A375 (cell line): ENCODE measurements around the gene FIBIN. TPM values are rescaled to one million over a fixed set of nuclear protein-coding genes. Genes with fewer than 3 reads are reported as not detected.

Experiments used
- total RNA-seq: library from RNA; depleted of rRNA; stranded (reverse); fragments of >200 nt; shearing (Covaris generic); gene quantifications from 2 replicates; pipeline ENCODE4 v1.2.3, GENCODE V29; 2014; rRNA removed

The FIBIN gene
- not detected in 2 replicates for total RNA-seq

DNA sequence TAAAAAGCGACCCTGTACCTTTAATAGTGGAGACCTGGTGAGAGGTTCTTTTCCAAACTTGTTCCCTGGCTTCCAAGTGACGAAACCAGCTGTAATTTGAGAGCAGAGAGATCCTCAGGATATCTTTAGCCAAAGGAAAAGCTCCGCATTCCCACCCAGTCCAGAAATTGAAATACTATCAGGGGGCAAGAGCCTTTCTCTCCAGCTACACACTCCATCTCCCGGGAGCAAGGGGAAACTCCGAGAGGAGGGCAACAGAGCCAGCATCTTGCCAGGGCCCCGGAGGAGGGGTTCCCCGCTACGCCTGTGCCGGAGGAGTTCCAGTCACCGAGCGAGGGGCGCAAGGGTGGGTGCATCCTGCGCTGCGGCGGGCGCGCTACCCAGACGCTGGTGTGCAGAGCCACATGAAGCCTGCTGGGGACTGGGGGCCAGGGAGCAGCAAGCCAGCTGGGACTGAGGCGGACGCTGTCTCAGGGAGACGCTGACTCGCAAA is at the start of gene FIBIN:
FIBIN (plus strand) TSS at position 148 of the 493 bp plus-strand sequence. CDS start 415 bp downstream, outside the sequence.

DNA sequence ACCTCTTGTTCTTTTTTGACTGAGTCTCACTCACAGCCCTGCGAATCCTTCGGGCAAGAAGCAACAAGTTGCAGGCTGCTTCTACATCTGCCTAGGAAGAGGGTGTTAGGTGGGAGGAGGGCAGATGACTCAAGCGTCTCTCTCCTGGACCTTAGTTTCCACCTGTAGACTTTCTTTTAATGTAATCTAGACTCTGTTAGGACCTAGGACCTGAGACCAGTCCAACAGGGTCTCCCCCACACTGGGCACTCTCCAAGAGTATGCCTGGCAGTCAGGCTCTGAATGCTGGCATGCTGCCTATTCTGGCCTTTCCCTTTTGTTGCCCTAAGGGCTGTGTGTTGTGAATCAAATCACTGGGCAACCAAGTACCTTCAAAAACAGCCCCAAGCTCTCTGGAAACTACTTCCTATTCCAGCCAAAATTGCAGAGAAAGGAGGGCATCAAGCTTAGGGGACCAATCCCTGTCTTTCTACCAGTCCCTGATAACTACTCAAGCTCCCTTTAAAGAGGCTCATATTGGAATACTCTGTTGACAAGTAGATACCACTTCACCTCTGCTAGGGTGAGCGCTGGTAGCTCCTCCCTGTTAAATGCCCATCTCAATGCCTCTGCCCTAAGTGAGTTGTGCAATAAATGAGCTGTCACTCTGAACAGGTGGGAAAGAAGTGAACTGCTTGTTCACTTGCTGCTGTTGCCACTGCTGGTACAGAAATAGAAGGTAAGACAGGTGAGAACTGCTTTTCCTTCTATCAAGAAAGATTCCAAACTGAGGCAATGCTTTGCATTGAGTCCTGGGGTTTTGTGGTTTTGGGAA is 46.6 kb downstream of the FIBIN start, which contains the start of gene BBOX1:
BBOX1 (plus strand) TSS at position 514 of the 814 bp plus-strand sequence. CDS start 14,616 bp downstream, outside the sequence.

Other genes starting within 250 kb of the FIBIN start
- not detected in 2 replicates for gene BBOX1, start 46.7 kb downstream of the FIBIN start, total RNA-seq